ENCODE measurements around the gene ADAMTS3. TPM values are rescaled to one million over a fixed set of nuclear protein-coding genes. Genes with fewer than 3 reads are reported as not detected.

ADAMTS3 gene
- total RNA-seq, 2 experiments from 2014 or later, result not detected

- Histone ChIP-seq H3K36me3 (ENCODE audit: insufficient read depth, low read length) (no peaks in the 10 kb centered on the region), H3K4me3 (ENCODE audit: low read depth, low read length, poor library complexity, severe bottlenecking) (no peak overlapping the region), H2AFZ (ENCODE audit: low read length) (no peak overlapping the region), H3K9me2 (ENCODE audit: insufficient read depth, low read length) (no peaks in the 10 kb centered on the region), H3K4me2 (ENCODE audit: low read length) (no peak overlapping the region), H3K79me2 (ENCODE audit: insufficient read depth, low read depth, low read length) (no peaks in the 10 kb centered on the region), H3K27ac (ENCODE audit: low read depth, low read length, poor library complexity, severe bottlenecking) (no peak overlapping the region), H3K9me3 (ENCODE audit: low read length) (no peaks in the 10 kb centered on the region), H3K4me1 (ENCODE audit: insufficient read depth, low read length, poor library complexity, severe bottlenecking) (no peaks in the 10 kb centered on the region), H4K20me1 (ENCODE audit: insufficient read depth, low read length) (no peaks in the 10 kb centered on the region; the same call in 1 of the 2 replicates)
- no peak for TF ChIP-seq CTCF (conservative IDR thresholded peaks at IDR 0.05; ENCODE audit: low read length)
- TF ChIP-seq EZH2phosphoT487 (IDR thresholded peaks at IDR 0.05; ENCODE audit: borderline replicate concordance, low read depth, low read length), result no peak
- ChIA-PET CTCF (ENCODE audit: unreplicated experiment) (no interaction called here), POLR2A (interaction anchor here (1.2 kb wide), 1 partner anchor 176 kb away, joined by 3 read pairs; no protein-coding TSS in a partner anchor)
- DNase-seq (ENCODE audit: low spot score), result no peak
- intact Hi-C loops (cut with micrococcal nuclease; ENCODE audit: unreplicated experiment), result no loop called here
- no TSS peak for BruUV-seq (replicated peaks)
These were observed 191.4 kb downstream of the ADAMTS3 start for GRCh38 chr4:72377491-72378194.

DNA sequence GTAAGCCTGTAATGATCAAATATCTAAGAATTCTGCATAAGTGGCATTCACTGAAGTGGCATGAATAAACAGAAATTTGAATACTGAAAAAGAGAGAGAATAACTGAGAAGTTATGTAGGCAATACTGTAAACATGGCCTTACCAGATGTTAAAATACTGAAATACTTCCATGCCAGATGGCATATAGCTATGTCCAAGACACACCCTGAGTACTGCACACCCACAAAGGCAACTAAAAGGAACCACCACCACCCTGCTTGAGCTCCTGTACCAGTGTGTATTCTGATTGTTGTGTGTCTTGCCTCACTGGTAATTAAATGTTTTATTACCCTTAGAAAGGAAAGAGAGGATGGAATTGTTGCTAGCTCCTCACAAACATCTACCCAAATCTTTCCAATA lies 192.1 kb downstream of the ADAMTS3 start:
- Histone ChIP-seq H3K4me2 (ENCODE audit: low read length) (no peak overlapping the region), H4K20me1 (ENCODE audit: insufficient read depth, low read length) (no peaks in the 10 kb centered on the region; the same call in 1 of the 2 replicates), H3K36me3 (ENCODE audit: insufficient read depth, low read length) (no peaks in the 10 kb centered on the region), H3K79me2 (ENCODE audit: insufficient read depth, low read depth, low read length) (no peaks in the 10 kb centered on the region), H3K27ac (ENCODE audit: low read depth, low read length, poor library complexity, severe bottlenecking) (no peak overlapping the region), H3K4me3 (ENCODE audit: low read depth, low read length, poor library complexity, severe bottlenecking) (no peak overlapping the region), H2AFZ (ENCODE audit: low read length) (no peak overlapping the region), H3K4me1 (ENCODE audit: insufficient read depth, low read length, poor library complexity, severe bottlenecking) (no peaks in the 10 kb centered on the region), H3K9me3 (ENCODE audit: low read length) (no peaks in the 10 kb centered on the region), H3K9me2 (ENCODE audit: insufficient read depth, low read length) (no peaks in the 10 kb centered on the region)
- DNase-seq (ENCODE audit: low spot score), result no peak
- no TSS peak for BruUV-seq (replicated peaks)
- POLR2A ChIA-PET, result no interaction called here
- intact Hi-C loops (cut with micrococcal nuclease; ENCODE audit: unreplicated experiment), result no loop called here
- CTCF ChIA-PET (ENCODE audit: unreplicated experiment), result no interaction called here
- TF ChIP-seq CTCF (conservative IDR thresholded peaks at IDR 0.05; ENCODE audit: low read length), result no peak
- no peak for TF ChIP-seq EZH2phosphoT487 (IDR thresholded peaks at IDR 0.05; ENCODE audit: borderline replicate concordance, low read depth, low read length)

DNA sequence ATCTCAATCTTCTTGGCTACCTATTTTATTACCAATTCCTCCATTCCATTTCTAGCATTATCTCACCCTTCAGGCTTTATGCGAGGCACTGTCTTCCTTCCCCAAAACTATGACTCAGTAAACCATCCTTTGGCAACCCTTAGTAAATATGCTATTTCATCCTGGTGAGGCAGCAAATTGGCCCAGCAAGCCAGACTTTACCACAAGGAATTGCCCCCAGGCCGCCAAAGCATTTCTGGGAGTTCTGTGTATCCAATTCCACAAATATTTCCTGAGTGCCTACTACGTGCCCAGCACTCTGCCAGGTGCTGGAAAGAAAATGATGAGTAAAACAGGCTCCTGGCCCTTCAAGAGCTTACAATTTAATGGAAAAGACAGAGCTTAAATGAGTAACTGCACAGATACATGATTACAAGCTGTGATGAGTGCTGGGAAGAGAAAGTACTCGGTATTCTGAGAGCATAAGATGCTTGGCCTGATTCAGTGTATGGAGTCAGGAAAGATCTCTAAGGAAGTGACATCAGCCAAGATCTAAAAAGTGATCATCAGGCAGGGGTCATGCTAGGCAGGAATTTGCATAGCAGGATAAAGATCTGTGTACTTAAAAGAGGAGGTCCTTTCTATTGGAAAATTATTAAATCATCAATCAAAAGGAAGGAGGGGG lies 193.8 kb downstream of the ADAMTS3 start:
- DNase-seq (ENCODE audit: low spot score), result no peak
- H3K9me2 ChIP-seq (ENCODE audit: insufficient read depth, low read length), result no peaks in the 10 kb centered on the region
- TF ChIP-seq EZH2phosphoT487 (IDR thresholded peaks at IDR 0.05; ENCODE audit: borderline replicate concordance, low read depth, low read length) (no peak), CTCF (conservative IDR thresholded peaks at IDR 0.05; ENCODE audit: low read length) (no peak)
- no TSS peak for BruUV-seq (replicated peaks)
- H3K4me2 ChIP-seq (ENCODE audit: low read length), result no peak overlapping the region
- POLR2A ChIA-PET, result interaction anchor here (0.7 kb wide), 1 partner anchor 1151 kb away, joined by 3 read pairs; no protein-coding TSS in a partner anchor
- no peaks in the 10 kb centered on the region for H3K79me2 ChIP-seq (ENCODE audit: insufficient read depth, low read depth, low read length)
- no peaks in the 10 kb centered on the region for H4K20me1 ChIP-seq (ENCODE audit: insufficient read depth, low read length)
- no peak overlapping the region for H3K4me3 ChIP-seq (ENCODE audit: low read depth, low read length, poor library complexity, severe bottlenecking)
- no peaks in the 10 kb centered on the region for H3K9me3 ChIP-seq (ENCODE audit: low read length)
- no peak overlapping the region for H3K27ac ChIP-seq (ENCODE audit: low read depth, low read length, poor library complexity, severe bottlenecking)
- CTCF ChIA-PET (ENCODE audit: unreplicated experiment), result no interaction called here
- H3K36me3 ChIP-seq (ENCODE audit: insufficient read depth, low read length), result no peaks in the 10 kb centered on the region
- H2AFZ ChIP-seq (ENCODE audit: low read length), result no peak overlapping the region
- intact Hi-C loops (cut with micrococcal nuclease; ENCODE audit: unreplicated experiment), result no loop called here
- H3K4me1 ChIP-seq (ENCODE audit: insufficient read depth, low read length, poor library complexity, severe bottlenecking), result no peaks in the 10 kb centered on the region

All from OCI-LY7 (cell line).